Upper lobe of right lung (tissue), 1 donor: ENCODE data around the gene CCL24. TPM values are rescaled to one million over a fixed set of nuclear protein-coding genes. Genes with fewer than 3 reads are reported as not detected.
"Not testable (repeated sequence)": the region's sequence is repeated elsewhere in the genome, so short reads cannot be mapped to it uniquely, and the experiment has no call there.

Experiments used
- ATAC-seq: fragments of 200-7000 bp; cut with Tn5 transposase; one replicate; pipeline ENCODE4 v1.9.1; 2020; ENCODE audit warnings: mild to moderate bottlenecking, moderate library complexity
- DNase-seq: peaks from one replicate; pipeline ENCODE4 v3.0.0-alpha.2; 2020
- H3K27ac ChIP-seq: fragments of 200-600 bp; one replicate; pipeline ENCODE4 v1.8.0; 2022
- H3K27me3 ChIP-seq: fragments of 200-600 bp; one replicate; pipeline ENCODE4 v1.8.0; 2022; ENCODE audit warnings: mild to moderate bottlenecking
- H3K36me3 ChIP-seq: fragments of 200-600 bp; one replicate; pipeline ENCODE4 v1.8.0; 2022
- H3K4me1 ChIP-seq: fragments of 200-600 bp; one replicate; pipeline ENCODE4 v1.8.0; 2022
- H3K4me3 ChIP-seq: fragments of 200-600 bp; one replicate; pipeline ENCODE4 v1.8.0; 2022; ENCODE audit warnings: mild to moderate bottlenecking
- H3K9me3 ChIP-seq: fragments of 200-600 bp; one replicate; pipeline ENCODE4 v1.8.0; 2022
- intact Hi-C: fragments of 100-400 bp; cut with DNase I; formaldehyde crosslinking; loops from one replicate; pipeline ENCODE4 v1.11.0; 2022
- total RNA-seq: library from RNA; stranded (reverse); fragmentation: NEBNext Ultra II Directional; extraction: Animal tissue kit (Norgen Biotek cat#: 25700); gene quantifications from one replicate; pipeline ENCODE4 v1.2.1, GENCODE V29; 2021
- TF ChIP-seq, protein P1 (sequence below): fragments of 200-600 bp; IDR thresholded peaks from one replicate; pipeline ENCODE4 v1.8.0; 2022; ENCODE audit warnings: antibody characterized with exemption
- donor health status: DM: no; HTN: yes; CAD: no; lungs with severe emphysema.

The CCL24 gene
- total RNA-seq, 1 donor from 2014 or later: 4.8 TPM

DNA sequence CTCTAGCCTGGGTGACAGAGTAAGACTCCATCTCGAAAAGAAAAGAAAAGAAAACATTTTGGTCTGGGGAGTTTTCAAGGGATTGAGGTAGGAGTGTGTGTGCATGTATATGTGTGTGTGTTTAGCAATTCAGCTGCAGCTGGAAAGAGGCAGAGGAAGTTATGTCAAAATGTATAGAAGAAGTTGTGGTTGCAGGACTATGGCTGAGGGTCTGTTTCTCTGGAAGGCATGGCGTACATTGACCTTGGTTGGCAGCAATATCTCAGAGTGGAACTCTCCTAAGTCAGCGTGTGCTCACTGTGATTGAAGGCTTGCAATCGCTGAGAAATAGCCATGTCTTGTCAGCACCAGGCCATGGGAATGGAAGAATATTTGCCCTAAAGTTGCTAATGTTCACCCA, 36.6 kb upstream of the CCL24 start:
- TF ChIP-seq, protein P1, sequence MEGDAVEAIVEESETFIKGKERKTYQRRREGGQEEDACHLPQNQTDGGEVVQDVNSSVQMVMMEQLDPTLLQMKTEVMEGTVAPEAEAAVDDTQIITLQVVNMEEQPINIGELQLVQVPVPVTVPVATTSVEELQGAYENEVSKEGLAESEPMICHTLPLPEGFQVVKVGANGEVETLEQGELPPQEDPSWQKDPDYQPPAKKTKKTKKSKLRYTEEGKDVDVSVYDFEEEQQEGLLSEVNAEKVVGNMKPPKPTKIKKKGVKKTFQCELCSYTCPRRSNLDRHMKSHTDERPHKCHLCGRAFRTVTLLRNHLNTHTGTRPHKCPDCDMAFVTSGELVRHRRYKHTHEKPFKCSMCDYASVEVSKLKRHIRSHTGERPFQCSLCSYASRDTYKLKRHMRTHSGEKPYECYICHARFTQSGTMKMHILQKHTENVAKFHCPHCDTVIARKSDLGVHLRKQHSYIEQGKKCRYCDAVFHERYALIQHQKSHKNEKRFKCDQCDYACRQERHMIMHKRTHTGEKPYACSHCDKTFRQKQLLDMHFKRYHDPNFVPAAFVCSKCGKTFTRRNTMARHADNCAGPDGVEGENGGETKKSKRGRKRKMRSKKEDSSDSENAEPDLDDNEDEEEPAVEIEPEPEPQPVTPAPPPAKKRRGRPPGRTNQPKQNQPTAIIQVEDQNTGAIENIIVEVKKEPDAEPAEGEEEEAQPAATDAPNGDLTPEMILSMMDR: no peak
- H3K4me3 ChIP-seq: no peak overlapping the region
- intact Hi-C loops: no loop called here
- H3K27me3 ChIP-seq: no peaks in the 10 kb centered on the region
- DNase-seq: no peak
- peak; percentile 61 for ATAC-seq
- no peak overlapping the region for H3K27ac ChIP-seq
- no peaks in the 10 kb centered on the region for H3K36me3 ChIP-seq
- no peaks in the 10 kb centered on the region for H3K9me3 ChIP-seq
- H3K4me1 ChIP-seq: no peaks in the 10 kb centered on the region

DNA sequence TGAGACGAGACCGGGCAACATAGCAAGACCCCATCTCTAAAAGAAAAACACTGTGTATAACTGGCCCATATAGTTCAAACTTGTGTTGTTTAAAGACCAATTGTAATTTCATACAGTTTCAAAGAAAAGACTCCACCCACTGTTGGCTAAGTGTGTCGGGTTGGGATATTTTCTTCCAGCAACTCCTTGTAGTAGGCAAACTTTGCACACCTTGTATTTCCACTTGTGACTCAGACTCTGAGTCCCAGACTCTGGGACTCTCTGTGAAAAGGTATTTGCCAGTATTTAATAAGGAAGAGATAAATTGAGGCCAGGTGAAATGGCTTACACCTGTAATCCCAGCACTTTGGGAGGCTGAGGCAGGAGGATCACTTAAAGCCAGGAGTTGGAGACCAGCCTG, 36.0 kb upstream of the CCL24 start:
- DNase-seq: no peak

GRCh38 chr7:75847707-75848106, 34.1 kb upstream of the CCL24 start:
- ATAC-seq (peak; percentile 73), DNase-seq (no peak)
- Histone ChIP-seq H3K4me1 (peaks cover 5% of the 10 kb centered on the region), H3K27ac (no peak overlapping the region), H3K36me3 (no peaks in the 10 kb centered on the region), H3K9me3 (no peaks in the 10 kb centered on the region), H3K4me3 (no peak overlapping the region), H3K27me3 (no peaks in the 10 kb centered on the region)
- TF ChIP-seq, protein P1: no peak
- intact Hi-C loops: no loop called here

More for the DNA sequence above, 36.0 kb upstream of the CCL24 start:
- no peak overlapping the region for H3K4me3 ChIP-seq
- intact Hi-C loops: no loop called here
- no peaks in the 10 kb centered on the region for H3K9me3 ChIP-seq
- no peaks in the 10 kb centered on the region for H3K36me3 ChIP-seq
- H3K27ac ChIP-seq: no peak overlapping the region
- TF ChIP-seq, protein P1: no peak
- ATAC-seq: no peak
- no peaks in the 10 kb centered on the region for H3K4me1 ChIP-seq
- no peaks in the 10 kb centered on the region for H3K27me3 ChIP-seq

- intact Hi-C loops, H3K27ac ChIP-seq, H3K27me3 ChIP-seq, H3K9me3 ChIP-seq, ATAC-seq, H3K4me3 ChIP-seq, H3K36me3 ChIP-seq, DNase-seq: not testable (repeated sequence)
- peaks cover 13% of the 10 kb centered on the region for H3K4me1 ChIP-seq
Measured at GRCh38 chr7:75845132-75845531, 31.5 kb upstream of the CCL24 start.

- H3K36me3 ChIP-seq: no peaks in the 10 kb centered on the region
- no peaks in the 10 kb centered on the region for H3K9me3 ChIP-seq
- TF ChIP-seq, protein P1: no peak
- ATAC-seq (no peak), DNase-seq (no peak)
- H3K27me3 ChIP-seq: no peaks in the 10 kb centered on the region
- peaks cover 13% of the 10 kb centered on the region for H3K4me1 ChIP-seq
- no peak overlapping the region for H3K4me3 ChIP-seq
- H3K27ac ChIP-seq: no peak overlapping the region
- intact Hi-C loops: no loop called here
Measured at GRCh38 chr7:75844158-75844557, 30.6 kb upstream of the CCL24 start.

- no peaks in the 10 kb centered on the region for H3K9me3 ChIP-seq
- intact Hi-C loops: no loop called here
- ATAC-seq: no peak
- peak overlapping the region; percentile 71 for H3K27ac ChIP-seq
- no peaks in the 10 kb centered on the region for H3K27me3 ChIP-seq
- H3K4me1 ChIP-seq: peaks cover 13% of the 10 kb centered on the region
- TF ChIP-seq, protein P1: no peak
- no peak for DNase-seq
- H3K36me3 ChIP-seq: no peaks in the 10 kb centered on the region
- H3K4me3 ChIP-seq: no peak overlapping the region
Measured at GRCh38 chr7:75843613-75844116, 30.1 kb upstream of the CCL24 start.
